Measurements from ENCODE around the gene CCDC187.

The CCDC187 gene

GRCh38 chr9:136331556-136332481 is 27.9 kb upstream of the CCDC187 start:
- peaks cover 8% of the 10 kb centered on the region for H3K4me1 ChIP-seq (ENCODE audit: control insufficient read depth, insufficient read depth, low read length)
- H3K9ac ChIP-seq (ENCODE audit: low read depth, low read length): no peak overlapping the region
- no peaks in the 10 kb centered on the region for H3K27me3 ChIP-seq (ENCODE audit: control insufficient read depth, insufficient read depth, low read length)
- H3K9me3 ChIP-seq (ENCODE audit: control insufficient read depth, insufficient read depth, low read length): no peaks in the 10 kb centered on the region
- no peak overlapping the region for H3K27ac ChIP-seq (ENCODE audit: low read depth, low read length)
- no peak overlapping the region for H3K4me3 ChIP-seq (ENCODE audit: low read depth, low read length)
- H3K36me3 ChIP-seq (ENCODE audit: control insufficient read depth, insufficient read depth, low read length): no peaks in the 10 kb centered on the region

GRCh38 chr9:136331030-136331429 is 27.1 kb upstream of the CCDC187 start:
- Histone ChIP-seq H3K9ac (ENCODE audit: low read depth, low read length) (no peak overlapping the region), H3K27ac (ENCODE audit: low read depth, low read length) (no peak overlapping the region), H3K27me3 (ENCODE audit: control insufficient read depth, insufficient read depth, low read length) (no peaks in the 10 kb centered on the region), H3K9me3 (ENCODE audit: control insufficient read depth, insufficient read depth, low read length) (no peaks in the 10 kb centered on the region), H3K4me3 (ENCODE audit: low read depth, low read length) (no peak overlapping the region), H3K4me1 (ENCODE audit: control insufficient read depth, insufficient read depth, low read length) (peaks cover 16% of the 10 kb centered on the region), H3K36me3 (ENCODE audit: control insufficient read depth, insufficient read depth, low read length) (no peaks in the 10 kb centered on the region)

- Histone ChIP-seq H3K4me3 (ENCODE audit: low read depth, low read length) (no peak overlapping the region), H3K9ac (ENCODE audit: low read depth, low read length) (no peak overlapping the region), H3K27ac (ENCODE audit: low read depth, low read length) (no peak overlapping the region), H3K4me1 (ENCODE audit: control insufficient read depth, insufficient read depth, low read length) (peaks cover 19% of the 10 kb centered on the region), H3K36me3 (ENCODE audit: control insufficient read depth, insufficient read depth, low read length) (no peaks in the 10 kb centered on the region), H3K27me3 (ENCODE audit: control insufficient read depth, insufficient read depth, low read length) (no peaks in the 10 kb centered on the region), H3K9me3 (ENCODE audit: control insufficient read depth, insufficient read depth, low read length) (no peaks in the 10 kb centered on the region)
Measured at GRCh38 chr9:136330406-136330990, 26.6 kb upstream of the CCDC187 start.

- H3K4me3 ChIP-seq (ENCODE audit: low read depth, low read length): no peak overlapping the region
- no peak overlapping the region for H3K9ac ChIP-seq (ENCODE audit: low read depth, low read length)
- H3K27ac ChIP-seq (ENCODE audit: low read depth, low read length): no peak overlapping the region
- H3K9me3 ChIP-seq (ENCODE audit: control insufficient read depth, insufficient read depth, low read length): no peaks in the 10 kb centered on the region
- no peaks in the 10 kb centered on the region for H3K27me3 ChIP-seq (ENCODE audit: control insufficient read depth, insufficient read depth, low read length)
- peaks cover 19% of the 10 kb centered on the region for H3K4me1 ChIP-seq (ENCODE audit: control insufficient read depth, insufficient read depth, low read length)
- no peaks in the 10 kb centered on the region for H3K36me3 ChIP-seq (ENCODE audit: control insufficient read depth, insufficient read depth, low read length)
Measured at GRCh38 chr9:136329636-136330405, 25.9 kb upstream of the CCDC187 start.

GRCh38 chr9:136329211-136329627 is 25.3 kb upstream of the CCDC187 start:
- peaks cover 19% of the 10 kb centered on the region for H3K4me1 ChIP-seq (ENCODE audit: control insufficient read depth, insufficient read depth, low read length)
- H3K9me3 ChIP-seq (ENCODE audit: control insufficient read depth, insufficient read depth, low read length): no peaks in the 10 kb centered on the region
- H3K9ac ChIP-seq (ENCODE audit: low read depth, low read length): no peak overlapping the region
- no peaks in the 10 kb centered on the region for H3K36me3 ChIP-seq (ENCODE audit: control insufficient read depth, insufficient read depth, low read length)
- no peak overlapping the region for H3K27ac ChIP-seq (ENCODE audit: low read depth, low read length)
- no peaks in the 10 kb centered on the region for H3K27me3 ChIP-seq (ENCODE audit: control insufficient read depth, insufficient read depth, low read length)
- H3K4me3 ChIP-seq (ENCODE audit: low read depth, low read length): no peak overlapping the region

- H3K9me3 ChIP-seq (ENCODE audit: control insufficient read depth, insufficient read depth, low read length): no peaks in the 10 kb centered on the region
- peak overlapping the region; percentile 20; the same call in 1 of the 2 replicates for H3K4me3 ChIP-seq (ENCODE audit: low read depth, low read length)
- no peak overlapping the region for H3K9ac ChIP-seq (ENCODE audit: low read depth, low read length)
- peaks cover 19% of the 10 kb centered on the region for H3K4me1 ChIP-seq (ENCODE audit: control insufficient read depth, insufficient read depth, low read length)
- H3K36me3 ChIP-seq (ENCODE audit: control insufficient read depth, insufficient read depth, low read length): no peaks in the 10 kb centered on the region
- no peak overlapping the region for H3K27ac ChIP-seq (ENCODE audit: low read depth, low read length)
- no peaks in the 10 kb centered on the region for H3K27me3 ChIP-seq (ENCODE audit: control insufficient read depth, insufficient read depth, low read length)
Measured at GRCh38 chr9:136328622-136329041, 24.7 kb upstream of the CCDC187 start.

- H3K4me1 ChIP-seq (ENCODE audit: control insufficient read depth, insufficient read depth, low read length): peaks cover 19% of the 10 kb centered on the region
- no peaks in the 10 kb centered on the region for H3K9me3 ChIP-seq (ENCODE audit: control insufficient read depth, insufficient read depth, low read length)
- H3K4me3 ChIP-seq (ENCODE audit: low read depth, low read length): peak overlapping the region; percentile 20
- no peaks in the 10 kb centered on the region for H3K27me3 ChIP-seq (ENCODE audit: control insufficient read depth, insufficient read depth, low read length)
- no peaks in the 10 kb centered on the region for H3K36me3 ChIP-seq (ENCODE audit: control insufficient read depth, insufficient read depth, low read length)
- peak overlapping the region; percentile 4; the same call in 1 of the 2 replicates for H3K9ac ChIP-seq (ENCODE audit: low read depth, low read length)
- no peak overlapping the region for H3K27ac ChIP-seq (ENCODE audit: low read depth, low read length)
Measured at GRCh38 chr9:136328011-136328621, 24.2 kb upstream of the CCDC187 start.

- Histone ChIP-seq H3K27me3 (ENCODE audit: control insufficient read depth, insufficient read depth, low read length) (no peaks in the 10 kb centered on the region), H3K4me3 (ENCODE audit: low read depth, low read length) (peak within 1 kb of the TSS; percentile 57), H3K9me3 (ENCODE audit: control insufficient read depth, insufficient read depth, low read length) (no peaks in the 10 kb centered on the region), H3K36me3 (ENCODE audit: control insufficient read depth, insufficient read depth, low read length) (no peaks in the 10 kb centered on the region), H3K9ac (ENCODE audit: low read depth, low read length) (peak within 1 kb of the TSS; percentile 4; the same call in 1 of the 2 replicates), H3K27ac (ENCODE audit: low read depth, low read length) (peak within 1 kb of the TSS; percentile 50), H3K4me1 (ENCODE audit: control insufficient read depth, insufficient read depth, low read length) (peaks cover 19% of the 10 kb centered on the region)
Measured at GRCh38 chr9:136327304-136327974, 23.5 kb upstream of the CCDC187 start, which contains the start of gene GPSM1. GPSM1 (plus strand) TSS chr9:136327539; CDS start chr9:136327696, 157 bp downstream.

GRCh38 chr9:136326761-136327303 is 22.9 kb upstream of the CCDC187 start:
- Histone ChIP-seq H3K4me3 (ENCODE audit: low read depth, low read length) (peak overlapping the region; percentile 42; the same call in 1 of the 2 replicates), H3K9ac (ENCODE audit: low read depth, low read length) (no peak overlapping the region), H3K9me3 (ENCODE audit: control insufficient read depth, insufficient read depth, low read length) (no peaks in the 10 kb centered on the region), H3K36me3 (ENCODE audit: control insufficient read depth, insufficient read depth, low read length) (no peaks in the 10 kb centered on the region), H3K4me1 (ENCODE audit: control insufficient read depth, insufficient read depth, low read length) (peaks cover 19% of the 10 kb centered on the region), H3K27ac (ENCODE audit: low read depth, low read length) (peak overlapping the region; percentile 50), H3K27me3 (ENCODE audit: control insufficient read depth, insufficient read depth, low read length) (no peaks in the 10 kb centered on the region)
